ENCODE measurements around the gene ZNF408. TPM values are rescaled to one million over a fixed set of nuclear protein-coding genes. Genes with fewer than 3 reads are reported as not detected.

ZNF408 gene
- polyA plus RNA-seq, 1 of the 3 experiments (the other 2 are of a cell fraction) = 7.1 TPM

DNA sequence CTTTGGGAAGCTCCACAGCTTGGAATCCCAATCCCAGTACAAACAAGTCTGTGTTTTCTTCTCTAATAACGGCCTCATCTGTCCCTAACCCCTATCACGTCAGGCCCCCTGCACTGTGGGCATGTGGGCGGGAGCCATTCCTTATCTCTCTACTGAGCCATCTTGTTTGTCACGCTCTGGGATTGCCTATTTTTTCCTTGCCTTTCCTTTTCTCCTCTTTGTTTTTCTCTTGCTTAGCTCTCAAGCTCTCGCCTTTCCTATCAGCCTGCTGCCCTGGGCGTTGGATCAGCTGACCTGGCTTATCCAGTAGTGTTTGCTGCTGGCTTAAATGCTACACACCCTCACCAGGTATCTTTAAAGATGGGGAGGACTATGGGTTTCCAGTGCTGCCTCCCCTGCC, 36.2 kb upstream of the ZNF408 start (continued):
- TF ChIP-seq, protein P1, sequence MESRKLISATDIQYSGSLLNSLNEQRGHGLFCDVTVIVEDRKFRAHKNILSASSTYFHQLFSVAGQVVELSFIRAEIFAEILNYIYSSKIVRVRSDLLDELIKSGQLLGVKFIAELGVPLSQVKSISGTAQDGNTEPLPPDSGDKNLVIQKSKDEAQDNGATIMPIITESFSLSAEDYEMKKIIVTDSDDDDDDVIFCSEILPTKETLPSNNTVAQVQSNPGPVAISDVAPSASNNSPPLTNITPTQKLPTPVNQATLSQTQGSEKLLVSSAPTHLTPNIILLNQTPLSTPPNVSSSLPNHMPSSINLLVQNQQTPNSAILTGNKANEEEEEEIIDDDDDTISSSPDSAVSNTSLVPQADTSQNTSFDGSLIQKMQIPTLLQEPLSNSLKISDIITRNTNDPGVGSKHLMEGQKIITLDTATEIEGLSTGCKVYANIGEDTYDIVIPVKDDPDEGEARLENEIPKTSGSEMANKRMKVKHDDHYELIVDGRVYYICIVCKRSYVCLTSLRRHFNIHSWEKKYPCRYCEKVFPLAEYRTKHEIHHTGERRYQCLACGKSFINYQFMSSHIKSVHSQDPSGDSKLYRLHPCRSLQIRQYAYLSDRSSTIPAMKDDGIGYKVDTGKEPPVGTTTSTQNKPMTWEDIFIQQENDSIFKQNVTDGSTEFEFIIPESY (IDR thresholded peaks at IDR 0.05; ENCODE audit: borderline replicate concordance, low read depth) = no peak

- no peaks in the 10 kb centered on the region for H3K27me3 ChIP-seq (ENCODE audit: insufficient read depth)
- peaks cover 37 to 67% of the 10 kb centered on the region in 2 experiments for H3K36me3 ChIP-seq (replicated peaks in 1 of 2; ENCODE audit: control insufficient read depth in 1 of 2, insufficient read depth in 2 of 2, low read length in 1 of 2)
- H3K9me3 ChIP-seq = no peaks in the 10 kb centered on the region
- ChIA-PET POLR2A (no interaction called here), CTCF (interaction anchor here (1.1 kb wide), 1 partner anchor 48 kb away, joined by 3 read pairs; the partner anchor contains the start of gene ATG13)
- no peaks in the 10 kb centered on the region for H3F3A ChIP-seq (replicated peaks; ENCODE audit: insufficient read depth)
- H3K4me3 ChIP-seq (ENCODE audit: low read depth in 2 of 2, low read length in 1 of 2) = no peak overlapping the region
- no peaks in the 10 kb centered on the region for H4K20me1 ChIP-seq (ENCODE audit: insufficient read depth)
- WGBS (ENCODE audit: low lambda C conversion rate) = 100% methylated on average over 1 of the region's 1 CpG
- H3K9ac ChIP-seq = no peak overlapping the region
- H3K27ac ChIP-seq (ENCODE audit: low read depth in 2 of 2, low read length in 1 of 2) = no peak overlapping the region
- DNase-seq = no peak
- H3K4me1 ChIP-seq (ENCODE audit: control insufficient read depth in 1 of 2, insufficient read depth in 2 of 2, low read depth in 1 of 2, low read length in 1 of 2) = no peaks in the 10 kb centered on the region
- no peak overlapping the region for H2AFZ ChIP-seq (ENCODE audit: low read depth)
- H3K79me2 ChIP-seq (ENCODE audit: insufficient read depth) = no peaks in the 10 kb centered on the region
- H3K4me2 ChIP-seq = no peak overlapping the region
- TF ChIP-seq EZH2phosphoT487 (IDR thresholded peaks at IDR 0.05; ENCODE audit: borderline replicate concordance, low read depth) (no peak), EP300 (IDR thresholded peaks at IDR 0.05; ENCODE audit: borderline replicate concordance in 1 of 2, low read depth in 1 of 2, low read length in 1 of 2) (no peak), PBX3 (IDR thresholded peaks at IDR 0.05) (no peak)
- TF ChIP-seq, protein P2, sequence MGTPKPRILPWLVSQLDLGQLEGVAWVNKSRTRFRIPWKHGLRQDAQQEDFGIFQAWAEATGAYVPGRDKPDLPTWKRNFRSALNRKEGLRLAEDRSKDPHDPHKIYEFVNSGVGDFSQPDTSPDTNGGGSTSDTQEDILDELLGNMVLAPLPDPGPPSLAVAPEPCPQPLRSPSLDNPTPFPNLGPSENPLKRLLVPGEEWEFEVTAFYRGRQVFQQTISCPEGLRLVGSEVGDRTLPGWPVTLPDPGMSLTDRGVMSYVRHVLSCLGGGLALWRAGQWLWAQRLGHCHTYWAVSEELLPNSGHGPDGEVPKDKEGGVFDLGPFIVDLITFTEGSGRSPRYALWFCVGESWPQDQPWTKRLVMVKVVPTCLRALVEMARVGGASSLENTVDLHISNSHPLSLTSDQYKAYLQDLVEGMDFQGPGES (IDR thresholded peaks at IDR 0.05; ENCODE audit: low read depth, low read length) = no peak
- H3K9me2 ChIP-seq = no peaks in the 10 kb centered on the region
Observed at GRCh38 chr11:46665356-46665755, 35.5 kb upstream of the ZNF408 start.

GRCh38 chr11:46666516-46666915, 34.3 kb upstream of the ZNF408 start:
- ChIA-PET CTCF (no interaction called here), POLR2A (no interaction called here)
- H3K36me3 ChIP-seq (replicated peaks in 1 of 2; ENCODE audit: control insufficient read depth in 1 of 2, insufficient read depth in 2 of 2, low read length in 1 of 2) = peaks cover 43 to 73% of the 10 kb centered on the region in 2 experiments

More at GRCh38 chr11:46666516-46666915, 34.3 kb upstream of the ZNF408 start:
- H3K9ac ChIP-seq = no peak overlapping the region
- H3K9me3 ChIP-seq = no peaks in the 10 kb centered on the region
- H3K9me2 ChIP-seq = no peaks in the 10 kb centered on the region
- no peak for TF ChIP-seq SMC3 (IDR thresholded peaks at IDR 0.05; ENCODE audit: low read depth, low read length)
- no peak for TF ChIP-seq MAX (IDR thresholded peaks at IDR 0.05; ENCODE audit: low read depth)
- no peak for TF ChIP-seq FOSL2 (IDR thresholded peaks at IDR 0.05; ENCODE audit: borderline replicate concordance, low read depth)
- no peak for TF ChIP-seq FOXM1 (IDR thresholded peaks at IDR 0.05; ENCODE audit: low read depth)
- no peak for TF ChIP-seq POLR2AphosphoS5 (IDR thresholded peaks at IDR 0.05; ENCODE audit: low read depth, low read length)
- TF ChIP-seq ELF1 (IDR thresholded peaks at IDR 0.05) = no peak
- TF ChIP-seq RAD21 (IDR thresholded peaks at IDR 0.05; ENCODE audit: low read length) = no peak
- TF ChIP-seq, protein P1 (IDR thresholded peaks at IDR 0.05; ENCODE audit: borderline replicate concordance, low read depth) = no peak
- TF ChIP-seq USF1 (IDR thresholded peaks at IDR 0.05; ENCODE audit: borderline replicate concordance, low read depth) = no peak
- TF ChIP-seq, protein P3, sequence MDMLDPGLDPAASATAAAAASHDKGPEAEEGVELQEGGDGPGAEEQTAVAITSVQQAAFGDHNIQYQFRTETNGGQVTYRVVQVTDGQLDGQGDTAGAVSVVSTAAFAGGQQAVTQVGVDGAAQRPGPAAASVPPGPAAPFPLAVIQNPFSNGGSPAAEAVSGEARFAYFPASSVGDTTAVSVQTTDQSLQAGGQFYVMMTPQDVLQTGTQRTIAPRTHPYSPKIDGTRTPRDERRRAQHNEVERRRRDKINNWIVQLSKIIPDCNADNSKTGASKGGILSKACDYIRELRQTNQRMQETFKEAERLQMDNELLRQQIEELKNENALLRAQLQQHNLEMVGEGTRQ (IDR thresholded peaks at IDR 0.05; ENCODE audit: borderline replicate concordance, low read depth, low read length) = no peak
- TF ChIP-seq NRF1 (IDR thresholded peaks at IDR 0.05; ENCODE audit: low read depth, low read length) = no peak
- no peak for TF ChIP-seq TCF12 (IDR thresholded peaks at IDR 0.05)
- no peaks in the 10 kb centered on the region for H3K79me2 ChIP-seq (ENCODE audit: insufficient read depth)
- H4K20me1 ChIP-seq (ENCODE audit: insufficient read depth) = no peaks in the 10 kb centered on the region
- 90% methylated on average over 5 of the region's 5 CpGs for WGBS (ENCODE audit: low lambda C conversion rate)
- H3F3A ChIP-seq (replicated peaks; ENCODE audit: insufficient read depth) = peaks cover 3% of the 10 kb centered on the region
- no peak overlapping the region for H3K4me3 ChIP-seq (ENCODE audit: low read depth in 2 of 2, low read length in 1 of 2)
- H2AFZ ChIP-seq (ENCODE audit: low read depth) = no peak overlapping the region
- H3K4me2 ChIP-seq = no peak overlapping the region
- no peaks in the 10 kb centered on the region for H3K27me3 ChIP-seq (ENCODE audit: insufficient read depth)
- no peaks in the 10 kb centered on the region for H3K4me1 ChIP-seq (ENCODE audit: control insufficient read depth in 1 of 2, insufficient read depth in 2 of 2, low read depth in 1 of 2, low read length in 1 of 2)
- no peak for DNase-seq
- no peak overlapping the region for H3K27ac ChIP-seq (ENCODE audit: low read depth in 2 of 2, low read length in 1 of 2)
